ENCODE data around the gene SOCS1.

DNA sequence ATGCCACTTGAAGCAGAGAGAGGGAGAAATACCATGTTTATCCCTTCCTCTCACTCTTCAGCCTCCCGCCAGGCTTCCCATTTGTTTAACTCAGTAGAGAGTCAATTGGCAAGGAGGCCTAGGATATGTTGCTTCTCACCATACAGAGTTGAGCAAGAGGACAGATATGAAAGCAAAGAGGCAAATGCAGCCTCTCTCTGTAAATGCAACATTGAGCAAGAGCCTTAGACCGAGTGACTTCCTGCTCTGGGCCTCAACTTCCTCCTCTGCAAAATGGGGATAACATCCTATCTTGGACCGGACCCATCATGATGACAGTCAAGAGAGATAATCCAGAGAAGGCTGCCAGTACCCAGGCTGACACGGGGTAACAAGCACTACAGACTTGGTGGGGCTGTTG lies 36.8 kb downstream of the SOCS1 start:
- TF ChIP-seq, protein P1, sequence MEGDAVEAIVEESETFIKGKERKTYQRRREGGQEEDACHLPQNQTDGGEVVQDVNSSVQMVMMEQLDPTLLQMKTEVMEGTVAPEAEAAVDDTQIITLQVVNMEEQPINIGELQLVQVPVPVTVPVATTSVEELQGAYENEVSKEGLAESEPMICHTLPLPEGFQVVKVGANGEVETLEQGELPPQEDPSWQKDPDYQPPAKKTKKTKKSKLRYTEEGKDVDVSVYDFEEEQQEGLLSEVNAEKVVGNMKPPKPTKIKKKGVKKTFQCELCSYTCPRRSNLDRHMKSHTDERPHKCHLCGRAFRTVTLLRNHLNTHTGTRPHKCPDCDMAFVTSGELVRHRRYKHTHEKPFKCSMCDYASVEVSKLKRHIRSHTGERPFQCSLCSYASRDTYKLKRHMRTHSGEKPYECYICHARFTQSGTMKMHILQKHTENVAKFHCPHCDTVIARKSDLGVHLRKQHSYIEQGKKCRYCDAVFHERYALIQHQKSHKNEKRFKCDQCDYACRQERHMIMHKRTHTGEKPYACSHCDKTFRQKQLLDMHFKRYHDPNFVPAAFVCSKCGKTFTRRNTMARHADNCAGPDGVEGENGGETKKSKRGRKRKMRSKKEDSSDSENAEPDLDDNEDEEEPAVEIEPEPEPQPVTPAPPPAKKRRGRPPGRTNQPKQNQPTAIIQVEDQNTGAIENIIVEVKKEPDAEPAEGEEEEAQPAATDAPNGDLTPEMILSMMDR (conservative IDR thresholded peaks at IDR 0.05; ENCODE audit: low read depth, low read length), result no peak
- TF ChIP-seq EZH2 (IDR thresholded peaks at IDR 0.05; ENCODE audit: low read length, unreplicated experiment), result no peak
- no peak for TF ChIP-seq EZH2phosphoT487 (IDR thresholded peaks at IDR 0.05; ENCODE audit: borderline replicate concordance, low read length)

All from PC-3 (cell line).